ENCODE data around the gene CCDC127.
"Not testable (repeated sequence)": the region's sequence is repeated elsewhere in the genome, so short reads cannot be mapped to it uniquely, and the experiment has no call there.

DNA sequence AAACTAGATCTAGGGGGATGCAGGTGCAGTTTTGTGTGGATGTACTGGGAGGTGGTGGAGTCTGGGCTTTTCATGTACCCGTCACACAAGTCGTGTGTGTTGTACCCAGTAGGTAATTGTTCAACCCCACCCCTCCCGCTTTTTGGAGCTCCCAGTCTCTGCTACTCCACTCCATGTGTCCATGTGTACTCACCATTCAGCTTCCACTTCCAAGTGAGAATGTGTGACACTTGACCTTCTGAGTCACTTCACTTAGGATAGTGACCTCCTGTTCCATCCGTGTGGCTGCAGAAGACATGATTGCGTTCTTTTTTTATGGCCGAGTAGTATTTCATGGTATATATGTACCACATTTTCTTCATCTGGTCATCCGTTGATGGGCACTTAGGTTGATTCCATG lies 22.6 kb upstream of the CCDC127 start:
- TF ChIP-seq, protein P1, sequence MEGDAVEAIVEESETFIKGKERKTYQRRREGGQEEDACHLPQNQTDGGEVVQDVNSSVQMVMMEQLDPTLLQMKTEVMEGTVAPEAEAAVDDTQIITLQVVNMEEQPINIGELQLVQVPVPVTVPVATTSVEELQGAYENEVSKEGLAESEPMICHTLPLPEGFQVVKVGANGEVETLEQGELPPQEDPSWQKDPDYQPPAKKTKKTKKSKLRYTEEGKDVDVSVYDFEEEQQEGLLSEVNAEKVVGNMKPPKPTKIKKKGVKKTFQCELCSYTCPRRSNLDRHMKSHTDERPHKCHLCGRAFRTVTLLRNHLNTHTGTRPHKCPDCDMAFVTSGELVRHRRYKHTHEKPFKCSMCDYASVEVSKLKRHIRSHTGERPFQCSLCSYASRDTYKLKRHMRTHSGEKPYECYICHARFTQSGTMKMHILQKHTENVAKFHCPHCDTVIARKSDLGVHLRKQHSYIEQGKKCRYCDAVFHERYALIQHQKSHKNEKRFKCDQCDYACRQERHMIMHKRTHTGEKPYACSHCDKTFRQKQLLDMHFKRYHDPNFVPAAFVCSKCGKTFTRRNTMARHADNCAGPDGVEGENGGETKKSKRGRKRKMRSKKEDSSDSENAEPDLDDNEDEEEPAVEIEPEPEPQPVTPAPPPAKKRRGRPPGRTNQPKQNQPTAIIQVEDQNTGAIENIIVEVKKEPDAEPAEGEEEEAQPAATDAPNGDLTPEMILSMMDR (IDR thresholded peaks at IDR 0.05; ENCODE audit: insufficient read depth, low read depth, low read length), result not testable (repeated sequence)
- TF ChIP-seq EZH2 (IDR thresholded peaks at IDR 0.05; ENCODE audit: insufficient read depth, low read length), result not testable (repeated sequence)
